Astrocyte of the spinal cord (primary cell): Measurements from ENCODE around the gene CHST8.
"Not testable (repeated sequence)": the region's sequence is repeated elsewhere in the genome, so short reads cannot be mapped to it uniquely, and the experiment has no call there.

ENCODE experiments used
- DNase-seq: peaks from one replicate; pipeline ENCODE4 v3.0.0; 2011; ENCODE audit warnings: low read depth, low spot score
- H3K4me3 ChIP-seq: 2 replicates; pipeline ENCODE4 v1.5.1; 2011; ENCODE audit warnings: low read depth, mild to moderate bottlenecking, low read length, moderate library complexity
- CTCF ChIP-seq: IDR thresholded peaks from 2 replicates; pipeline ENCODE4 v1.5.1; 2012; ENCODE audit warnings: low read depth, mild to moderate bottlenecking, low read length, inconsistent platforms
- in situ Hi-C: cut with HindIII; loops from 2 replicates; pipeline ENCODE4 v1.10.0; 2017; ENCODE audit warnings: low sequenced_read_pairs

Gene CHST8

GRCh38 chr19:33603377-33603776, 18.4 kb upstream of the CHST8 start:
- H3K4me3 ChIP-seq = no peak overlapping the region
- no peak for DNase-seq
- TF ChIP-seq CTCF = no peak
- in situ Hi-C loops = no loop called here

GRCh38 chr19:33604651-33605050, 17.1 kb upstream of the CHST8 start:
- in situ Hi-C loops = no loop called here
- DNase-seq = no peak

GRCh38 chr19:33605803-33606295, 15.9 kb upstream of the CHST8 start:
- not testable (repeated sequence) for DNase-seq

More at GRCh38 chr19:33604651-33605050, 17.1 kb upstream of the CHST8 start:
- H3K4me3 ChIP-seq = no peak overlapping the region
- TF ChIP-seq CTCF = no peak

GRCh38 chr19:33606556-33606955, 15.2 kb upstream of the CHST8 start:
- no peak for DNase-seq
- no peak for TF ChIP-seq CTCF
- in situ Hi-C loops = no loop called here
- no peak overlapping the region for H3K4me3 ChIP-seq

More at GRCh38 chr19:33605803-33606295, 15.9 kb upstream of the CHST8 start:
- in situ Hi-C loops, H3K4me3 ChIP-seq: not testable (repeated sequence)

- in situ Hi-C loops = no loop called here
- TF ChIP-seq CTCF = no peak
- no peak overlapping the region for H3K4me3 ChIP-seq
- DNase-seq = no peak
Measured at GRCh38 chr19:33609353-33609752, 12.4 kb upstream of the CHST8 start.

GRCh38 chr19:33610588-33610987, 11.2 kb upstream of the CHST8 start:
- in situ Hi-C loops = no loop called here
- H3K4me3 ChIP-seq = no peak overlapping the region
- DNase-seq = no peak
- TF ChIP-seq CTCF = no peak

GRCh38 chr19:33612928-33613619, 8.7 kb upstream of the CHST8 start:
- DNase-seq = no peak
- H3K4me3 ChIP-seq = no peak overlapping the region
- in situ Hi-C loops = no loop called here
- TF ChIP-seq CTCF = no peak
